Left hindlimb (tissue), 1 donor: ENCODE measurements around the gene PRKCH.

ENCODE experiments used
- DNase-seq: peaks from one replicate; pipeline ENCODE4 v3.0.0-alpha.2; 2018

The PRKCH gene

GRCh38 chr14:61433169-61433568, 111.8 kb downstream of the PRKCH start:
- no peak for DNase-seq

GRCh38 chr14:61433828-61434227, 112.4 kb downstream of the PRKCH start:
- no peak for DNase-seq

GRCh38 chr14:61434311-61434710, 112.9 kb downstream of the PRKCH start:
- DNase-seq = no peak

- DNase-seq = no peak
Observed at GRCh38 chr14:61435563-61436337, 114.4 kb downstream of the PRKCH start.

GRCh38 chr14:61437381-61437780, 116.0 kb downstream of the PRKCH start:
- no peak for DNase-seq

GRCh38 chr14:61438036-61438435, 116.7 kb downstream of the PRKCH start:
- DNase-seq = no peak

- DNase-seq = no peak
Observed at GRCh38 chr14:61438497-61438859, 117.1 kb downstream of the PRKCH start.

GRCh38 chr14:61438860-61439765, 117.7 kb downstream of the PRKCH start:
- no peak for DNase-seq

GRCh38 chr14:61439779-61440418, 118.5 kb downstream of the PRKCH start:
- DNase-seq = no peak

GRCh38 chr14:61443481-61443880, 122.1 kb downstream of the PRKCH start:
- DNase-seq = no peak

GRCh38 chr14:61444215-61444768, 122.9 kb downstream of the PRKCH start:
- DNase-seq = no peak

- DNase-seq = no peak
Observed at GRCh38 chr14:61451491-61451890, 130.1 kb downstream of the PRKCH start.

GRCh38 chr14:61451891-61452400, 130.6 kb downstream of the PRKCH start:
- DNase-seq = no peak

- DNase-seq = no peak
Observed at GRCh38 chr14:61452452-61452851, 131.1 kb downstream of the PRKCH start.

GRCh38 chr14:61453103-61453767, 131.9 kb downstream of the PRKCH start:
- DNase-seq = no peak

- no peak for DNase-seq
Observed at GRCh38 chr14:61454545-61454944, 133.2 kb downstream of the PRKCH start.

GRCh38 chr14:61455351-61455750, 134.0 kb downstream of the PRKCH start:
- DNase-seq = no peak

GRCh38 chr14:61456720-61457119, 135.3 kb downstream of the PRKCH start:
- DNase-seq = peak; percentile 70

- DNase-seq = no peak
Observed at GRCh38 chr14:61458766-61459165, 137.4 kb downstream of the PRKCH start.

- DNase-seq = no peak
Observed at GRCh38 chr14:61459229-61459628, 137.8 kb downstream of the PRKCH start.

GRCh38 chr14:61460063-61460462, 138.7 kb downstream of the PRKCH start:
- no peak for DNase-seq
